Gastrocnemius medialis (tissue), 4 donors: ENCODE data around the gene SLIRP. TPM values are rescaled to one million over a fixed set of nuclear protein-coding genes. Genes with fewer than 3 reads are reported as not detected.

Experiments used
- ATAC-seq, 2 donors: fragments of 150-250 bp; one replicate each; pipeline ENCODE4 v1.9.1; 2016
- DNase-seq, 2 donors: peaks; one replicate each; pipeline ENCODE4 v3.0.0-alpha.2; 2019
- H3K27ac ChIP-seq, 4 donors: fragments of 200-600 bp; sonication (generic); 1 replicate in 1 of 4; 2 replicates in 3 of 4; pipeline ENCODE4 v1.5.1; 2016 to 2018; ENCODE audit warnings: mild to moderate bottlenecking in 2 of 4, moderate library complexity in 1 of 4
- H3K27me3 ChIP-seq, 3 donors: fragments of 200-600 bp; sonication (generic) in 2 of 3; 1 replicate in 1 of 3; 2 replicates in 2 of 3; pipeline versions ENCODE4 v1.5.1 to v1.6.0; 2016 to 2019; ENCODE audit warnings: mild to moderate bottlenecking in 1 of 3, moderate library complexity in 1 of 3
- H3K36me3 ChIP-seq, 2 donors: fragments of 200-600 bp; sonication (generic) in 1 of 2; one replicate each; pipeline ENCODE4 v1.5.1; 2017 to 2018
- H3K4me1 ChIP-seq, 2 donors: fragments of 200-600 bp; sonication (generic) in 1 of 2; one replicate each; pipeline ENCODE4 v1.5.1; 2016 to 2017; ENCODE audit warnings: mild to moderate bottlenecking in 2 of 2
- H3K4me3 ChIP-seq, 4 donors: fragments of 200-600 bp; sonication (generic) in 3 of 4; 1 replicate in 1 of 4; 2 replicates in 3 of 4; pipeline ENCODE4 v1.5.1; 2016 to 2019; ENCODE audit warnings: mild to moderate bottlenecking in 2 of 4
- H3K9me3 ChIP-seq, 3 donors: fragments of 200-600 bp; sonication (generic) in 2 of 3; 1 replicate in 1 of 3; 2 replicates in 2 of 3; pipeline ENCODE4 v1.5.1; 2016 to 2019
- POLR2A ChIP-seq, 2 donors: fragments of 450-650 bp; IDR thresholded peaks; one replicate each; pipeline ENCODE4 v1.6.1; 2017; ENCODE audit warnings: antibody characterized with exemption in 2 of 2, mild to moderate bottlenecking in 2 of 2, moderate library complexity in 2 of 2
- in situ Hi-C, 4 donors: fragments of 200-750 bp; cut with MboI; loops; one replicate each; pipeline versions ENCODE4 v1.15.0 to v1.8.0; 2017; ENCODE audit warnings: low sequenced_read_pairs in 4 of 4
- intact Hi-C: fragments of 100-400 bp; cut with DNase I; formaldehyde crosslinking; loops from one replicate; pipeline ENCODE4 v1.15.1; 2023; ENCODE audit warnings: low total_unique reads
- total RNA-seq, 4 donors: library from RNA; depleted of rRNA; stranded (reverse); fragments of >200 nt; gene quantifications; one replicate each; pipeline versions ENCODE4 v1.1.0 to v1.2.3, GENCODE V29; 2016
- TF ChIP-seq, protein P1 (sequence below), 5 experiments: fragments of 450-650 bp in 3 of 5; fragments of 200-600 bp in 2 of 5; sonication (generic) in 2 of 5; IDR thresholded peaks in 4 of 5; conservative IDR thresholded peaks in 1 of 5; 1 replicate in 4 of 5; 2 replicates in 1 of 5; pipeline ENCODE4 v1.5.1; 2016 to 2019; ENCODE audit warnings: antibody characterized with exemption in 5 of 5, mild to moderate bottlenecking in 3 of 5, moderate library complexity in 3 of 5

The SLIRP gene
- total RNA-seq, 4 donors from 2014 or later = 293 to 550 (median 332) TPM

- Histone ChIP-seq H3K4me3 (peak overlapping the region in 1 of 4 donors; percentile 8), H3K36me3 (peaks cover 0 to 18% of the 10 kb centered on the region in 2 donors), H3K4me1 (peaks cover 19% of the 10 kb centered on the region in 2 donors), H3K27ac (peak overlapping the region; percentile 63 to 84 (median 78)), H3K9me3 (no peaks in the 10 kb centered on the region), H3K27me3 (no peaks in the 10 kb centered on the region)
- in situ Hi-C loops = no loop called here
- ATAC-seq (peak; percentile 93 to 95), DNase-seq (no peak)
- intact Hi-C loops = no loop called here
- TF ChIP-seq POLR2A (IDR thresholded peaks at IDR 0.05) = no peak
- TF ChIP-seq, protein P1, sequence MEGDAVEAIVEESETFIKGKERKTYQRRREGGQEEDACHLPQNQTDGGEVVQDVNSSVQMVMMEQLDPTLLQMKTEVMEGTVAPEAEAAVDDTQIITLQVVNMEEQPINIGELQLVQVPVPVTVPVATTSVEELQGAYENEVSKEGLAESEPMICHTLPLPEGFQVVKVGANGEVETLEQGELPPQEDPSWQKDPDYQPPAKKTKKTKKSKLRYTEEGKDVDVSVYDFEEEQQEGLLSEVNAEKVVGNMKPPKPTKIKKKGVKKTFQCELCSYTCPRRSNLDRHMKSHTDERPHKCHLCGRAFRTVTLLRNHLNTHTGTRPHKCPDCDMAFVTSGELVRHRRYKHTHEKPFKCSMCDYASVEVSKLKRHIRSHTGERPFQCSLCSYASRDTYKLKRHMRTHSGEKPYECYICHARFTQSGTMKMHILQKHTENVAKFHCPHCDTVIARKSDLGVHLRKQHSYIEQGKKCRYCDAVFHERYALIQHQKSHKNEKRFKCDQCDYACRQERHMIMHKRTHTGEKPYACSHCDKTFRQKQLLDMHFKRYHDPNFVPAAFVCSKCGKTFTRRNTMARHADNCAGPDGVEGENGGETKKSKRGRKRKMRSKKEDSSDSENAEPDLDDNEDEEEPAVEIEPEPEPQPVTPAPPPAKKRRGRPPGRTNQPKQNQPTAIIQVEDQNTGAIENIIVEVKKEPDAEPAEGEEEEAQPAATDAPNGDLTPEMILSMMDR (IDR thresholded peaks at IDR 0.05 in 4 of 5, conservative IDR thresholded peaks at IDR 0.05 in 1 of 5) = no peak
Observed at GRCh38 chr14:77682158-77682553, 25.7 kb upstream of the SLIRP start.

DNA sequence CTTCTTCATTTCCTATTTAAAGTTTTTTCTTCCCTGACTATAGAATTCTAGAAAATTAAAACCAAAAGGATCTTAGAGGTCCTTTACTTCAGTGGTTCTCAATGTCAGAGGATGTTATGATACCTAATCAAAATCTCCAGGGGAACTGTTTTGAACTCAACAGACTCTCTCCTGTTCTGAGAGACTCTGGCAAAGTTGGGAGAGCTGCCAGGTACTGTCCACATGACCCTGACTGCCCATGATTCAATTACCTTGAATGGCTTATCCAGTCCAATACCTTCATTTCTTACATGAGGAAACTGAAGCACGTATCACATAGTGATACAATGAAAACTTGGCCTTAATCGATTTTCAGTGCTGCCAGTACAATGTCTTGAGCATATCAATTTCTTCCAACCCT, 16.6 kb upstream of the SLIRP start:
- in situ Hi-C loops (no loop called here), intact Hi-C loops (no loop called here)
- Histone ChIP-seq H3K27ac (peak overlapping the region in 3 of 4 donors; percentile 1 to 27 (median 14)), H3K9me3 (no peaks in the 10 kb centered on the region), H3K27me3 (no peaks in the 10 kb centered on the region), H3K36me3 (peaks cover 0 to 28% of the 10 kb centered on the region in 2 donors), H3K4me1 (peaks cover 0 to 6% of the 10 kb centered on the region in 2 donors), H3K4me3 (no peak overlapping the region)
- TF ChIP-seq, protein P1 (IDR thresholded peaks at IDR 0.05 in 4 of 5, conservative IDR thresholded peaks at IDR 0.05 in 1 of 5) = no peak
- no peak for TF ChIP-seq POLR2A (IDR thresholded peaks at IDR 0.05)
- peak in 1 of 2 donors; percentile 23 for DNase-seq
- peak in 1 of 2 donors; percentile 52 for ATAC-seq

- intact Hi-C loops = loop anchor here (2.0 to 10.0 kb wide), 2 partner anchors 249 to 393 kb away; partner anchors contain the start of gene AHSA1
- peaks cover 0 to 40% of the 10 kb centered on the region in 2 donors for H3K36me3 ChIP-seq
- no peak for TF ChIP-seq POLR2A (IDR thresholded peaks at IDR 0.05)
- TF ChIP-seq, protein P1 (IDR thresholded peaks at IDR 0.05 in 4 of 5, conservative IDR thresholded peaks at IDR 0.05 in 1 of 5) = peak in 4 of 5 experiments; percentile 19 to 49 (median 32)
Observed at GRCh38 chr14:77707355-77707723, 564 bp upstream of the SLIRP start.

GRCh38 chr14:77708749-77709148, 846 bp downstream of the SLIRP start:
- intact Hi-C loops (loop anchor here (1.0 to 10.0 kb wide), 5 partner anchors 53 to 394 kb away; partner anchors contain the start of genes ADCK1, SNW1 and SPTLC2), in situ Hi-C loops (loop anchor here (10.0 to 25.0 kb wide), 2 partner anchors 246 to 254 kb away; partner anchors contain the start of genes AHSA1 (in 4 of the 4) and VIPAS39 (in 4 of the 4))
- H3K27ac ChIP-seq = peak overlapping the region in 3 of 4 donors; percentile 74 to 87 (median 83)
- H3K4me3 ChIP-seq = peak overlapping the region; percentile 81 to 97 (median 92)
- H3K36me3 ChIP-seq = peaks cover 0 to 38% of the 10 kb centered on the region in 2 donors
- no peak for TF ChIP-seq POLR2A (IDR thresholded peaks at IDR 0.05)
- TF ChIP-seq, protein P1 (IDR thresholded peaks at IDR 0.05 in 4 of 5, conservative IDR thresholded peaks at IDR 0.05 in 1 of 5) = no peak
- H3K27me3 ChIP-seq = no peaks in the 10 kb centered on the region
- no peaks in the 10 kb centered on the region for H3K9me3 ChIP-seq
- no peak for DNase-seq
- ATAC-seq = no peak
- H3K4me1 ChIP-seq = peaks cover 34% of the 10 kb centered on the region in 2 donors

More at GRCh38 chr14:77707355-77707723, 564 bp upstream of the SLIRP start:
- peak overlapping the region; percentile 81 to 97 (median 92) for H3K4me3 ChIP-seq
- DNase-seq (peak in 1 of 2 donors; percentile 30), ATAC-seq (peak; percentile 74 to 76)
- no peaks in the 10 kb centered on the region for H3K9me3 ChIP-seq
- H3K4me1 ChIP-seq = peaks cover 31 to 34% of the 10 kb centered on the region in 2 donors
- in situ Hi-C loops = loop anchor here (10.0 to 25.0 kb wide), 2 partner anchors 245 to 253 kb away; partner anchors contain the start of genes AHSA1 (in 4 of the 4) and VIPAS39 (in 4 of the 4)
- H3K27me3 ChIP-seq = no peaks in the 10 kb centered on the region
- H3K27ac ChIP-seq = peak overlapping the region; percentile 74 to 87 (median 80)
